ENCODE data around the gene ARG1. TPM values are rescaled to one million over a fixed set of nuclear protein-coding genes. Genes with fewer than 3 reads are reported as not detected.
A peak's percentile ranks its signal among the peaks of the same experiment; 100 is the strongest.

Gene ARG1
- total RNA-seq, 1 experiment from 2014 or later = not detected

DNA sequence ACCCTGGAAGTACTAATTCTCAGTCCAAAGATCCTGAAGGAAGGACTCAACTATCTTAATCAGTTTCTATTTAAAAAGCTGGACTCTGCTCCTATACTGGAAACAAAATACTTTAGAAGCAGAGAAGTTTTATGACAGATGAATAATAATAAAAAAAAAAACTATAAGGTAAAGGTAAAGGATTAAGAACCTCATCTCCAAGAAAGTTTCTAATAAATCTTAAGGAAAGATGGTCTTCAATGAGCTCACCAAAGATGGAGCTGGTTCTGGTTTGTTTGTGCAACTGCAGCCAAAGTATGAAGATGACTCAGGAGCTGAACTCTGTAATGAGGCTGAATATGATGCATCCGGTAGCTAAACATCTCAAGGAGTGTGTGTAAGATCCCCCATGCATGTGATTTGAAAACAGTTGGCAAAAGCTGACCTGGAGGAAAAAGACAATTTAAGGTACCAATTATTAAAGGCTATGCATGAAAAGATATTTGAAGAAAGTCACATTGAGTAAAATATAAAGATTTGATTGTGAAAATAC, 29.8 kb downstream of the ARG1 start:
- Histone ChIP-seq H3K4me1 (ENCODE audit: control insufficient read depth, insufficient read depth, low read length) (no peaks in the 10 kb centered on the region), H3K27ac (ENCODE audit: low read length) (no peak overlapping the region), H3K9me3 (ENCODE audit: control insufficient read depth, insufficient read depth, low read depth, low read length) (no peaks in the 10 kb centered on the region), H3K4me3 (ENCODE audit: low read depth in 2 of 2, low read length in 2 of 2) (no peak overlapping the region), H3K36me3 (ENCODE audit: control insufficient read depth, insufficient read depth, low read length) (peaks cover 58% of the 10 kb centered on the region), H3K27me3 (ENCODE audit: control insufficient read depth, insufficient read depth, low read length) (no peaks in the 10 kb centered on the region)
- ChIA-PET POLR2A (no interaction called here), CTCF (interaction anchor here (0.6 kb wide), 1 partner anchor 40 kb away, joined by 4 read pairs; no protein-coding TSS in a partner anchor)
- intact Hi-C loops (cut with micrococcal nuclease; ENCODE audit: unreplicated experiment) (no loop called here), in situ Hi-C loops (cut with HindIII; ENCODE audit: low pct_unique_long_range_greater_than_20kb, low sequenced_read_pairs) (no loop called here)
- DNase-seq (ENCODE audit: low read depth, low spot score) (peak; percentile 58), ATAC-seq (no peak)
- TF ChIP-seq POLR2AphosphoS5 (IDR thresholded peaks at IDR 0.05; ENCODE audit: low read depth, low read length) (no peak), SIN3A (IDR thresholded peaks at IDR 0.05; ENCODE audit: borderline replicate concordance, insufficient read depth, low read depth, low read length) (no peak)
- TF ChIP-seq, protein P1, sequence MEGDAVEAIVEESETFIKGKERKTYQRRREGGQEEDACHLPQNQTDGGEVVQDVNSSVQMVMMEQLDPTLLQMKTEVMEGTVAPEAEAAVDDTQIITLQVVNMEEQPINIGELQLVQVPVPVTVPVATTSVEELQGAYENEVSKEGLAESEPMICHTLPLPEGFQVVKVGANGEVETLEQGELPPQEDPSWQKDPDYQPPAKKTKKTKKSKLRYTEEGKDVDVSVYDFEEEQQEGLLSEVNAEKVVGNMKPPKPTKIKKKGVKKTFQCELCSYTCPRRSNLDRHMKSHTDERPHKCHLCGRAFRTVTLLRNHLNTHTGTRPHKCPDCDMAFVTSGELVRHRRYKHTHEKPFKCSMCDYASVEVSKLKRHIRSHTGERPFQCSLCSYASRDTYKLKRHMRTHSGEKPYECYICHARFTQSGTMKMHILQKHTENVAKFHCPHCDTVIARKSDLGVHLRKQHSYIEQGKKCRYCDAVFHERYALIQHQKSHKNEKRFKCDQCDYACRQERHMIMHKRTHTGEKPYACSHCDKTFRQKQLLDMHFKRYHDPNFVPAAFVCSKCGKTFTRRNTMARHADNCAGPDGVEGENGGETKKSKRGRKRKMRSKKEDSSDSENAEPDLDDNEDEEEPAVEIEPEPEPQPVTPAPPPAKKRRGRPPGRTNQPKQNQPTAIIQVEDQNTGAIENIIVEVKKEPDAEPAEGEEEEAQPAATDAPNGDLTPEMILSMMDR (IDR thresholded peaks at IDR 0.05) = no peak
- TF ChIP-seq, protein P2, sequence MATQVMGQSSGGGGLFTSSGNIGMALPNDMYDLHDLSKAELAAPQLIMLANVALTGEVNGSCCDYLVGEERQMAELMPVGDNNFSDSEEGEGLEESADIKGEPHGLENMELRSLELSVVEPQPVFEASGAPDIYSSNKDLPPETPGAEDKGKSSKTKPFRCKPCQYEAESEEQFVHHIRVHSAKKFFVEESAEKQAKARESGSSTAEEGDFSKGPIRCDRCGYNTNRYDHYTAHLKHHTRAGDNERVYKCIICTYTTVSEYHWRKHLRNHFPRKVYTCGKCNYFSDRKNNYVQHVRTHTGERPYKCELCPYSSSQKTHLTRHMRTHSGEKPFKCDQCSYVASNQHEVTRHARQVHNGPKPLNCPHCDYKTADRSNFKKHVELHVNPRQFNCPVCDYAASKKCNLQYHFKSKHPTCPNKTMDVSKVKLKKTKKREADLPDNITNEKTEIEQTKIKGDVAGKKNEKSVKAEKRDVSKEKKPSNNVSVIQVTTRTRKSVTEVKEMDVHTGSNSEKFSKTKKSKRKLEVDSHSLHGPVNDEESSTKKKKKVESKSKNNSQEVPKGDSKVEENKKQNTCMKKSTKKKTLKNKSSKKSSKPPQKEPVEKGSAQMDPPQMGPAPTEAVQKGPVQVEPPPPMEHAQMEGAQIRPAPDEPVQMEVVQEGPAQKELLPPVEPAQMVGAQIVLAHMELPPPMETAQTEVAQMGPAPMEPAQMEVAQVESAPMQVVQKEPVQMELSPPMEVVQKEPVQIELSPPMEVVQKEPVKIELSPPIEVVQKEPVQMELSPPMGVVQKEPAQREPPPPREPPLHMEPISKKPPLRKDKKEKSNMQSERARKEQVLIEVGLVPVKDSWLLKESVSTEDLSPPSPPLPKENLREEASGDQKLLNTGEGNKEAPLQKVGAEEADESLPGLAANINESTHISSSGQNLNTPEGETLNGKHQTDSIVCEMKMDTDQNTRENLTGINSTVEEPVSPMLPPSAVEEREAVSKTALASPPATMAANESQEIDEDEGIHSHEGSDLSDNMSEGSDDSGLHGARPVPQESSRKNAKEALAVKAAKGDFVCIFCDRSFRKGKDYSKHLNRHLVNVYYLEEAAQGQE (IDR thresholded peaks at IDR 0.05; ENCODE audit: insufficient read depth in 1 of 2, low read depth in 2 of 2, low read length in 1 of 2) = no peak
- BruUV-seq (replicated peaks) = no TSS peak

DNA sequence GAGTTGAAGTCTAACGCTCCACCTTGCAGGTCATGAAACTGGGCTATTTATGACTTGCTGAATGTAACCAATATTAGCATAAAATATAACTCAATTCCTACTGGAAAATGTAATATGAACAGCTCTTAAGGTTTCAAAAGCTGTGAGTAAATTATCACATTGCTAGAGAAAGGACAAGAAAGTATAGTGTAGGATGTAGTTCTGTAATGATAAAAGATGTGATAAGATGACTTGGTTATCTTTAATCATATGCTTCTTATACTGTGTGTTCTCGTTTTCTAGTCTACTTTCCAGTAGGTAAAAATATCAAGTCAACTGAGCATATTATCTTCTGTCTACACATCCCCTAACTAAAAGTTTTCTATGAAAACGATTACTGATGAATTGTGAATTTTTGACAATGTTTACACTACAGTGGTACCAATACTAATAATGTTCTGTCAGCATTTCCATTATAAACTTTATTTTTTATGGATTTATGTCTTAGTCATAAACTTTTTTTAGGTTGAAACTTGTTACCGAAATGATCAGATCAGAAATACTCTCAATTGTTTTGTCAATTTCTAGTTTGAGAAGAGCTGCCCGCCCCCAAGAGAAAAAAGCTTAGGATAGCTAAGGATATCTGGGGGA, 40.4 kb downstream of the ARG1 start:
- no peak overlapping the region for H3K27ac ChIP-seq (ENCODE audit: low read length)
- H3K4me1 ChIP-seq (ENCODE audit: control insufficient read depth, insufficient read depth, low read length) = no peaks in the 10 kb centered on the region
- in situ Hi-C loops (cut with HindIII; ENCODE audit: low pct_unique_long_range_greater_than_20kb, low sequenced_read_pairs) (no loop called here), intact Hi-C loops (cut with micrococcal nuclease; ENCODE audit: unreplicated experiment) (no loop called here)
- H3K4me3 ChIP-seq (ENCODE audit: low read depth in 2 of 2, low read length in 2 of 2) = no peak overlapping the region
- no peaks in the 10 kb centered on the region for H3K9me3 ChIP-seq (ENCODE audit: control insufficient read depth, insufficient read depth, low read depth, low read length)
- no peak for TF ChIP-seq POLR2AphosphoS5 (IDR thresholded peaks at IDR 0.05; ENCODE audit: low read depth, low read length)
- TF ChIP-seq, protein P1 (IDR thresholded peaks at IDR 0.05) = no peak
- TF ChIP-seq, protein P2 (IDR thresholded peaks at IDR 0.05; ENCODE audit: insufficient read depth in 1 of 2, low read depth in 2 of 2, low read length in 1 of 2) = no peak
- TF ChIP-seq SIN3A (IDR thresholded peaks at IDR 0.05; ENCODE audit: borderline replicate concordance, insufficient read depth, low read depth, low read length) = no peak
- no peak for TF ChIP-seq TCF7L2 (IDR thresholded peaks at IDR 0.05; ENCODE audit: low read depth, low read length)
- H3K36me3 ChIP-seq (ENCODE audit: control insufficient read depth, insufficient read depth, low read length) = peaks cover 32% of the 10 kb centered on the region
- DNase-seq (ENCODE audit: low read depth, low spot score) (no peak), ATAC-seq (no peak)
- ChIA-PET CTCF (no interaction called here), POLR2A (no interaction called here)
- H3K27me3 ChIP-seq (ENCODE audit: control insufficient read depth, insufficient read depth, low read length) = no peaks in the 10 kb centered on the region
- BruUV-seq (replicated peaks) = no TSS peak

Data from Panc1 (cell line).